OCI-LY7 (cell line): ENCODE results near the gene BOLA1. TPM values are rescaled to one million over a fixed set of nuclear protein-coding genes. Genes with fewer than 3 reads are reported as not detected.
"Not testable (repeated sequence)": the region's sequence is repeated elsewhere in the genome, so short reads cannot be mapped to it uniquely, and the experiment has no call there.

Experiments
- BruUV-seq: library from RNA; stranded (reverse); fragments of 400-500 nt; replicated peaks from 2 replicates; lab custom pipeline; 2021; lab: Mats Ljungman, UMichigan
- CTCF ChIA-PET: fragments of 300-600 bp; sonication (Branson Sonifier 250); formaldehyde crosslinking; loops from one replicate; lab custom pipeline; 2022; ENCODE audit warnings: antibody characterized with exemption; ENCODE audit not compliant: unreplicated experiment; lab: Charles Lee
- POLR2A ChIA-PET: fragments of 300-600 bp; sonication (Branson Sonifier 250); formaldehyde crosslinking; loops from one replicate; lab custom pipeline; 2022; ENCODE audit warnings: antibody characterized with exemption; lab: Charles Lee
- DNase-seq: peaks from one replicate; pipeline ENCODE4 v3.0.0-alpha.2; 2015; ENCODE audit warnings: low spot score
- H2AFZ ChIP-seq: fragments of 200-600 bp; sonication (generic), shearing (Covaris generic); 2 replicates; pipeline ENCODE4 v1.6.1; 2014; ENCODE audit warnings: mild to moderate bottlenecking, antibody characterized with exemption, low read length, moderate library complexity
- H3K27ac ChIP-seq: fragments of 200-600 bp; sonication (generic); 2 replicates; pipeline ENCODE4 v1.5.1; 2014; ENCODE audit warnings: mixed run types, low read depth, mild to moderate bottlenecking, moderate library complexity, low read length, inconsistent platforms; ENCODE audit not compliant: poor library complexity, severe bottlenecking
- H3K36me3 ChIP-seq: fragments of 200-600 bp; sonication (generic); 2 replicates; pipeline ENCODE4 v1.6.1; 2014; ENCODE audit warnings: mild to moderate bottlenecking, antibody characterized with exemption, low read length, moderate library complexity, mixed read lengths; ENCODE audit not compliant: insufficient read depth
- H3K4me1 ChIP-seq: fragments of 200-600 bp; sonication (generic); 2 replicates; pipeline ENCODE4 v1.5.1; 2014; ENCODE audit warnings: mild to moderate bottlenecking, low read length; ENCODE audit not compliant: insufficient read depth, poor library complexity, severe bottlenecking
- H3K4me2 ChIP-seq: fragments of 200-600 bp; sonication (generic); 2 replicates; pipeline ENCODE4 v1.6.1; 2014; ENCODE audit warnings: mild to moderate bottlenecking, low read length
- H3K4me3 ChIP-seq: fragments of 200-600 bp; sonication (generic); 2 replicates; pipeline ENCODE4 v1.5.1; 2014; ENCODE audit warnings: mild to moderate bottlenecking, low read depth, low read length; ENCODE audit not compliant: poor library complexity, severe bottlenecking
- H3K79me2 ChIP-seq: fragments of 200-600 bp; sonication (generic); 2 replicates; pipeline ENCODE4 v1.6.1; 2016; ENCODE audit warnings: low read depth, mild to moderate bottlenecking, low read length, moderate library complexity, mixed read lengths; ENCODE audit not compliant: insufficient read depth
- H3K9me2 ChIP-seq: fragments of 200-600 bp; sonication (generic); 2 replicates; pipeline ENCODE4 v1.6.1; 2016; ENCODE audit warnings: mild to moderate bottlenecking, low read length, mixed read lengths; ENCODE audit not compliant: insufficient read depth
- H3K9me3 ChIP-seq: fragments of 200-600 bp; sonication (generic); 2 replicates; pipeline ENCODE4 v1.6.1; 2014; ENCODE audit warnings: mild to moderate bottlenecking, mixed run types, low read length, mixed read lengths
- H4K20me1 ChIP-seq: fragments of 200-600 bp; sonication (generic); 2 replicates; pipeline ENCODE4 v1.6.1; 2014; ENCODE audit warnings: mild to moderate bottlenecking, antibody characterized with exemption, low read length, moderate library complexity, mixed read lengths; ENCODE audit not compliant: insufficient read depth
- EZH2phosphoT487 ChIP-seq: fragments of 200-600 bp; sonication (generic); IDR thresholded peaks from 2 replicates; pipeline ENCODE4 v1.6.1; 2018; ENCODE audit warnings: low read depth, borderline replicate concordance, mild to moderate bottlenecking, mixed run types, antibody characterized with exemption, low read length, moderate library complexity, mixed read lengths
- intact Hi-C: fragments of 100-400 bp; cut with micrococcal nuclease; formaldehyde crosslinking; loops from one replicate; pipeline ENCODE4 v1.10.0; 2022; ENCODE audit not compliant: unreplicated experiment
- total RNA-seq, 2 experiments: library from RNA; depleted of rRNA in 1 of 2; stranded (reverse); fragments of >200 nt in 1 of 2; shearing (Covaris generic) in 1 of 2; gene quantifications; 2 replicates each; pipeline ENCODE4 v1.2.3, GENCODE V29; 2014 to 2022
- TF ChIP-seq, protein P1 (sequence below): fragments of 200-600 bp; sonication (generic); conservative IDR thresholded peaks from 2 replicates; pipeline ENCODE4 v1.5.1; 2014; ENCODE audit warnings: mild to moderate bottlenecking, antibody characterized with exemption, low read length, moderate library complexity, mixed read lengths

The BOLA1 gene
- total RNA-seq, 2 experiments from 2014 or later = 9.4 to 10.2 TPM

DNA sequence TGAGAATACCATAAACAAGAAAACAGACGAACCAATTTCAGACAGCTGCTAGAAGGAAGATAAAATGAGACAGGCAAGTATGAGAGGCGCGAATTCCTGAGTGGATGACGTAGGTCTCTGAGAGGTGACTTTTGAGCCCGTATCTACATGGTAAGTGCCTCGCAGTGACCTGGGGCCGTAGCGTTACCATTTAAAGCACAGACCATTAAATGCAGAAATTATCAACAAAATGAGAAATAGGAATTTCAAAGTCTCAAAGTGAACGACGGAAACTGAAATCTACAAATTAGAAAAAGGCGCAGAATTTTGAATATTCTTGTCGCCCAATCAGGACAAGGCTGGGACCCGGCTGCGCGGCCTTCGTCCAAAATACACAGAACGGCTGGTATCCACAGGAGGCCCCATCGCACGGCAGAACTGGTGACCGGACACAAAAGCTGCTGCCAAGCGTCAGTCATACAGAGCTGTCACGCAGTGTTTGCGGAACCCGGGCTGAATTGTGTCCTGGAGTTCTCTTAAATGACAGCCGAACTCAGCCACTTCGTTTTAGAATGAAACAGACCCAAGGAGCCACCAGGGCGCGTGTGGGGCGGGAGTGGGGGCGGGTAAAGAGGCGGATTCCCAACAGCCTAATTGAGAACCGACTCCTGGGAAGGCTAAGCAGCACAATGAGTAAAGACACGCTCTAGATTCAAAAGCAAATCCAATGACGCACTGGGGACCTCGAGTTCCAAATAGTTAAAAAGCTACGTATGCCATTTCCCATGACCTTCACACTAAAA lies 13.8 kb upstream of the BOLA1 start:
- H3K79me2 ChIP-seq = 0 out of 2 replicates have a peak, but pooled peaks cover 4% of the 10 kb centered on the region
- peaks cover 51% of the 10 kb centered on the region for H3K4me1 ChIP-seq
- no peak for TF ChIP-seq EZH2phosphoT487
- TF ChIP-seq, protein P1, sequence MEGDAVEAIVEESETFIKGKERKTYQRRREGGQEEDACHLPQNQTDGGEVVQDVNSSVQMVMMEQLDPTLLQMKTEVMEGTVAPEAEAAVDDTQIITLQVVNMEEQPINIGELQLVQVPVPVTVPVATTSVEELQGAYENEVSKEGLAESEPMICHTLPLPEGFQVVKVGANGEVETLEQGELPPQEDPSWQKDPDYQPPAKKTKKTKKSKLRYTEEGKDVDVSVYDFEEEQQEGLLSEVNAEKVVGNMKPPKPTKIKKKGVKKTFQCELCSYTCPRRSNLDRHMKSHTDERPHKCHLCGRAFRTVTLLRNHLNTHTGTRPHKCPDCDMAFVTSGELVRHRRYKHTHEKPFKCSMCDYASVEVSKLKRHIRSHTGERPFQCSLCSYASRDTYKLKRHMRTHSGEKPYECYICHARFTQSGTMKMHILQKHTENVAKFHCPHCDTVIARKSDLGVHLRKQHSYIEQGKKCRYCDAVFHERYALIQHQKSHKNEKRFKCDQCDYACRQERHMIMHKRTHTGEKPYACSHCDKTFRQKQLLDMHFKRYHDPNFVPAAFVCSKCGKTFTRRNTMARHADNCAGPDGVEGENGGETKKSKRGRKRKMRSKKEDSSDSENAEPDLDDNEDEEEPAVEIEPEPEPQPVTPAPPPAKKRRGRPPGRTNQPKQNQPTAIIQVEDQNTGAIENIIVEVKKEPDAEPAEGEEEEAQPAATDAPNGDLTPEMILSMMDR = no peak; the same call in 1 of the 2 replicates
- peak overlapping the region; percentile 89 for H3K4me2 ChIP-seq
- H3K9me3 ChIP-seq = no peaks in the 10 kb centered on the region
- no peak overlapping the region for H2AFZ ChIP-seq
- peaks cover 3% of the 10 kb centered on the region; the same call in 1 of the 2 replicates for H3K36me3 ChIP-seq
- BruUV-seq = no TSS peak
- intact Hi-C loops = loop anchor here (10.0 kb wide), 1 partner anchor 279 kb away; no protein-coding TSS in a partner anchor
- ChIA-PET POLR2A (interaction anchor here (0.6 to 6.0 kb wide), 9 partner anchors 16 to 665 kb away, joined by 3 to 63 read pairs (median 4); no protein-coding TSS in a partner anchor), CTCF (no interaction called here)
- peak; percentile 91 for DNase-seq
- peak overlapping the region; percentile 85 for H3K4me3 ChIP-seq
- peak overlapping the region; percentile 98 for H3K27ac ChIP-seq
- no peaks in the 10 kb centered on the region for H3K9me2 ChIP-seq
- no peaks in the 10 kb centered on the region for H4K20me1 ChIP-seq

DNA sequence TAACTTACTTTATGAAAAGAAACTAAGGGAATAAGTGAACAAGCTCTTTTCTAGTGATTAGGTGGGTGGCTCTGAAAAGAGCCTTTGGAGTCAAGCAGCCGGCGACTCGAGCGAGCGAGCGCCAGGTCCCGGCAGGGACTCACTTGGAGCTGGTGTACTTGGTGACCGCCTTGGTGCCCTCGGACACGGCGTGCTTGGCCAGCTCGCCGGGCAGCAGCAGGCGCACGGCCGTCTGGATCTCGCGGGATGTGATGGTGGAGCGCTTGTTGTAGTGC lies 13.3 kb upstream of the BOLA1 start:
- peak overlapping the region; percentile 98 for H3K27ac ChIP-seq
- H2AFZ ChIP-seq, DNase-seq, H3K79me2 ChIP-seq, H3K36me3 ChIP-seq, H4K20me1 ChIP-seq, H3K9me3 ChIP-seq, H3K9me2 ChIP-seq, CTCF ChIA-PET: not testable (repeated sequence)
- POLR2A ChIA-PET = interaction anchor here (0.6 to 6.0 kb wide), 8 partner anchors 16 to 343 kb away, joined by 3 to 63 read pairs (median 4); no protein-coding TSS in a partner anchor
- intact Hi-C loops = loop anchor here (10.0 kb wide), 1 partner anchor 279 kb away; no protein-coding TSS in a partner anchor
- peak overlapping the region; percentile 89 for H3K4me2 ChIP-seq
- TSS peak; percentile 95 for BruUV-seq
- H3K4me3 ChIP-seq = peak overlapping the region; percentile 85
- peaks cover 51% of the 10 kb centered on the region for H3K4me1 ChIP-seq

DNA sequence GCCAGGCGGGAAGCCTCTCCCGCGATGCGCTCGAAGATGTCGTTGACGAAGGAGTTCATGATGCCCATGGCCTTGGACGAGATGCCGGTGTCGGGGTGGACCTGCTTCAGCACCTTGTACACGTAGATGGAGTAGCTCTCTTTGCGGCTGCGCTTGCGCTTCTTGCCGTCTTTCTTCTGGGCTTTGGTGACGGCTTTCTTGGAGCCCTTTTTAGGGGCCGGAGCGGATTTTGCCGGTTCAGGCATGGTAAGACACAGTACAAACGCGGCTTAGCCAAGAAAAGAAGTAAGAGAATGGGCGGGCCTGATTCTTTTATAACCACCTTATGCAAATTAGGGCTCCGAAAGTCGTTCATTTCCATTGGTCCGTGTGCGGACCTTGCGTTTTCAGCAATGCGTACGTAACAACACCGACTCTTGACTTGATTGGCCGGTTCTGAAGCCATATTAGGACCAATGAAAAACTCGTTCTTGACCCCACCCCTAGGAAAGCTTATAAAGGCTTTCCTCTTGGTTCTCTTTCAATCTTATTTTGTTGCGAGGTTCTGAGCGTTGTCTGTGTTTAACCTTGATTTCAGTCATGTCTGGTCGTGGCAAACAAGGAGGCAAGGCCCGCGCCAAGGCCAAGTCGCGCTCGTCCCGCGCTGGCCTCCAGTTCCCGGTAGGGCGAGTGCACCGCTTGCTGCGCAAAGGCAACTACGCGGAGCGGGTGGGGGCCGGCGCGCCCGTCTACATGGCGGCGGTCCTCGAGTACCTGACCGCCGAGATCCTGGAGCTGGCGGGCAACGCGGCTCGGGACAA lies 12.8 kb upstream of the BOLA1 start:
- intact Hi-C loops = loop anchor here (10.0 kb wide), 1 partner anchor 278 kb away; no protein-coding TSS in a partner anchor
- Histone ChIP-seq H3K4me2 (peak overlapping the region; percentile 89), H3K9me3 (no peaks in the 10 kb centered on the region), H3K4me1 (peaks cover 48% of the 10 kb centered on the region), H3K79me2 (0 out of 2 replicates have a peak, but pooled peaks cover 4% of the 10 kb centered on the region), H2AFZ (no peak overlapping the region), H3K36me3 (peaks cover 3% of the 10 kb centered on the region; the same call in 1 of the 2 replicates), H3K27ac (peak overlapping the region; percentile 98), H3K9me2 (no peaks in the 10 kb centered on the region), H4K20me1 (no peaks in the 10 kb centered on the region), H3K4me3 (peak overlapping the region; percentile 85)
- DNase-seq = peak; percentile 99
- TF ChIP-seq EZH2phosphoT487 = no peak
- TF ChIP-seq, protein P1 = no peak
- BruUV-seq = TSS peak; percentile 100
- POLR2A ChIA-PET = interaction anchor here (0.6 to 6.0 kb wide), 14 partner anchors 15 to 343 kb away, joined by 3 to 63 read pairs (median 4); partner anchors contain the start of gene VPS45
- CTCF ChIA-PET = no interaction called here

DNA sequence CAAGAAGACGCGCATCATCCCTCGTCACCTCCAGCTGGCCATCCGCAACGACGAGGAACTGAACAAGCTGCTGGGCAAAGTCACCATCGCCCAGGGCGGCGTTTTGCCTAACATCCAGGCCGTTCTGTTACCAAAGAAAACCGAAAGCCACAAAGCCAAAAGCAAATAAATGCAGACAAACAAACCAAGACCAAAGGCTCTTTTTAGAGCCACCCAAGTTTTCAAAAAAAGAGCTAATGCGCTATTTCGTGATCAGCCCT lies 12.2 kb upstream of the BOLA1 start:
- Histone ChIP-seq H3K4me1 (peaks cover 43% of the 10 kb centered on the region), H3K27ac (peak overlapping the region; percentile 98), H3K4me3 (peak overlapping the region; percentile 85), H3K4me2 (peak overlapping the region; percentile 76)
- H3K9me3 ChIP-seq, H2AFZ ChIP-seq, DNase-seq, H3K9me2 ChIP-seq, BruUV-seq, H4K20me1 ChIP-seq, H3K79me2 ChIP-seq, H3K36me3 ChIP-seq, CTCF ChIA-PET: not testable (repeated sequence)
- intact Hi-C loops = loop anchor here (10.0 kb wide), 1 partner anchor 278 kb away; no protein-coding TSS in a partner anchor
- POLR2A ChIA-PET = interaction anchor here (0.5 to 6.0 kb wide), 11 partner anchors 38 to 300 kb away, joined by 3 to 63 read pairs (median 4); partner anchors contain the start of gene VPS45
